GM18502 (cell line): ENCODE measurements around the gene NXN.
"Not testable (repeated sequence)": the region's sequence is repeated elsewhere in the genome, so short reads cannot be mapped to it uniquely, and the experiment has no call there.

ENCODE experiments used
- ATAC-seq: cut with Tn5 transposase; IDR thresholded peaks from one replicate; pipeline ENCODE4 v1.9.1; 2021; ENCODE audit warnings: mild to moderate bottlenecking; ENCODE audit not compliant: unreplicated experiment, poor library complexity

Gene NXN

DNA sequence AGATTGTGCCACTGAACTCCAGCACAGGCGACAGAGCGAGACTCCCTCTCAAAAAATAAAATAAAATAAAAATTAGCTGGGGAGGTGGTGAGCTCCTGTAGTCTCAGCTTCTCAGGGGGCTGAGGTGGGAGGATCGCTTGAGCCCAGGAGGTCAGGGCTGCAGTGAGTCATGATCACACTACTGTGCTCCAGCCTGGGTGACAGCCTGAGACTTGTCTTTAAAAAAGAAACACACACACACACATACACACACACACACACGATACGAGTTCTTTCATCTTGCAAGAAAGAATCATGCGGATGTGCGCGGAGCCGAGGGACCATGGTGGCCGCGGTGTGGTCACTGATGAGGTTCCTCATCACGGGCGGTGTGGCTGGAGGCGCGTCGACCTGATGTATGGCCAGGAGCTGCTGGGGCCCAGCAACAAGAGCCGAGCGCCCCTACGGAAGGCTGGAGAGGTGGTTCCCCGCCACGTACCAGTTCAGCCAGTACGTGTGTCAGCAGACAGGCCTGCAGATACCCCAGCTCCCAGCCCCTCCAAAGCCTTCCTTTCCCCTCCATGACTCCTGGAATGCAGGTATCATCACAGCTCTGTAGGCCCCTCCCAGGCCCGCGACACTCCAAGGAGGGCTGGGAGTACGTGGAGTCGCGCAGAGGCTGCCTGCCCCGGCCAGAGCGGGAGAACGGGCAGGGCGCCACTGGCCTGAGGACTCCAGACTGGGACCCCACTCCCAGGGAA lies 20.7 kb downstream of the NXN start:
- no peak for ATAC-seq

DNA sequence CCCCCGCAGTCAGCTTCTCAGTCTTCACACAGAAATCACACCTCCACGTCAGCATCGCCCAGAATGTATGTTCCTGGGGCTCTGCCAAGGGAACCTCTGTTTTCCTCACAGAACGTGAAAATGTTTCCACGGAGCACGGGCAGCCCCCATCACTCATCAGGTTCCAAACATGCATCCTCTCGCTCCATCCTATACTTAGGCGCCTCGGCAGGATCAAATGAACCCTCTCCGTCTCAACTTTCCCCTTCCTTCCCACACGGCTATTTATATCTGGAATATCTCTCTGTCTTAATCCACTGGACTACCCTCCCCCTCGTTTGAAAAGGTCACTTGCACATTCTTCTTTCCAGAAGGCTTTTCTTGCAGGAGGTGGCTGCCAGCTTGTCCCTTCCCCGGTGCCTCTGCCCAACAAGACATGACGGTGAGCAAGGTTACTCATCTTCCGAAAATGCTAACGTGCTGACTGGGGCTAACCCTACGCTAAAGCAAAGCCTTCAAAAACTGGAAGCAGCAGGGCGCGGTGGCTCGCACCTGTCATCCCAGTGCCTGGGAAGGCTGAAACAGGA lies 21.6 kb downstream of the NXN start:
- no peak for ATAC-seq

DNA sequence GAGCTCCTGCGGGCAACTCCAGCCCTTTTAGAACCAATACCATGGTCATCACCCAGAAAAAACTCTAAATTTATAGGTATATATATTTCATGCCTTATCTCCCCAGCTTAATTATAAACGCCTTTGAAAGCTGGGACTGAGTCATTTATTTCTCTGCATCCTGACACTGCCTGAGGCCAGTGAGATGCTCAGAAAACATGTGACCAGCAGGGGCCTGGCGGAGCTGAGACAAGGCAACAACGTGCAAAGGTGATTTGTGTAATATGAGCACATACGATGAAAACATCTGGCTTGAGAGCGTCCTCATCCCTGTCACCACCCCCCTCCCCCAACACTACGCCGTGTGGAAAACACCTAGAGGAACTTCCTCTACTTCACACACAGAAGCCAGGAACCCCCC lies 22.7 kb downstream of the NXN start:
- ATAC-seq: no peak

DNA sequence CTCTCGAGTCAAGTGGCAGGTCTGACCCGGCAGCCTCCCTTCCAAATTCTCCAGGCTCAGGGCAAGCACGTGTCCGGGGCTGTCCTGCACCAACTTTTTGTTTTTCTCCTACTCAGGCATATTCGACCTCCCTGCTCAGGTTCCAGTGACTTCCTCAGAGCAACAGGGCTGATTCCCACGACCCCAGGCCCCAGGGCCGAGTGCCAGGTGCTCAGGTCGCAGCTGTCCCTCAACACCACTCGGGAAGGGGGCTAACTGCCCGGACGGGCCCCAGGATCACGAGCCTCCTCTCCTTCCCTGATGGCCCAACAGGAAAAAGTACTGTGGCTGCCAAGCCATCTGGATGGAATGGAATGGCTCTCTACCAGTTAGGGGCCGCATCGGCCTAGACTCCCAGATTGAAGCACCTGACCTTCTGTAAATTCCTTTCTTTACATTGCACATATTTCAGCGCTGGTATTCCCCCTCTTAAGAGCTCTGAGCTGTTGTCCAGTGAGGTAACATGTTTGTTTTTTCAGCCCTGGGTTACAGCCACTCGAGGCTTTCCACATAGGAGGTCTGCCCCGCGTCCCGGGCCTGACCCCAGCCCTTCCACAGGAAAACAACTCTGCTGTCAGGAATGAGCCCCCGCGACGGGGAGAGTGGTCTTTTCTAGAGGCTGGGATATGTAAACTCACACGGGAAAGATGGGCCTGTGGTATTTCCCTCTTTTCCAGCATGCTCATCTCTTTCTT lies 25.0 kb downstream of the NXN start:
- no peak for ATAC-seq

DNA sequence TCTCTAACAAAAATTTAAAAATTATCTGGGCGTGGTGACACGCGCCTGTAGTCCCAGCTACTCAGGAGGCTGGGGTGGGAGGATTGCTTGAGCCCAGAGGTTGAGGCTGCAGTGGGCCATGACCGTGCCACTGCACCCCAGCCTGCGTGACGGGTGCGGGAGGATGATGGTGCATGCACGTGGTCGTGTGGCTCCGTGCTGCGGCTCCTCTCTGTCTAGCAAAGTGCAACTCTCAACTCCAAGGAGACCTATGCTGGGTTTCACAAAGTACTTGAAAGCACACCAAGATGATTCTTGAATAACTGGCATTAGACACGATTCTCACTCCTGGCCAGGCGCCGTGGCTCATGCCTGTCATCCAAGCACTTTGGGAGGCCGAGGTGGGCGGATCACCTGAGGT lies 25.8 kb downstream of the NXN start:
- ATAC-seq: no peak

DNA sequence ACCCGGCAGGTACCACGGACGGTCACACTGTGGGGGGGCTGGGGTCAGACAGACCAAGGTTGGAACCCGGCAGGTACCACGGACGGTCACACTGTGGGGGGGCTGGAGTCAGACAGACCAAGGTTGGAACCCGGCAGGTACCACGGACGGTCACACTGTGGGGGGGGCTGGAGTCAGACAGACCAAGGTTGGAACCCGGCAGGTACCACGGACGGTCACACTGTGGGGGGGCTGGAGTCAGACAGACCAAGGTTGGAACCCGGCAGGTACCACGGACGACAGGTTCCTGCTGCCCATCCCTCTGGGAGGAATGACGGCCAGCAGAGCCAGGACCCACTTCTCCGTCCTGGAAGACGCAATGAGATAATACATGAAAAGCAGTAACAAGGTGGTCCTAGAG lies 27.0 kb downstream of the NXN start:
- ATAC-seq: not testable (repeated sequence)

DNA sequence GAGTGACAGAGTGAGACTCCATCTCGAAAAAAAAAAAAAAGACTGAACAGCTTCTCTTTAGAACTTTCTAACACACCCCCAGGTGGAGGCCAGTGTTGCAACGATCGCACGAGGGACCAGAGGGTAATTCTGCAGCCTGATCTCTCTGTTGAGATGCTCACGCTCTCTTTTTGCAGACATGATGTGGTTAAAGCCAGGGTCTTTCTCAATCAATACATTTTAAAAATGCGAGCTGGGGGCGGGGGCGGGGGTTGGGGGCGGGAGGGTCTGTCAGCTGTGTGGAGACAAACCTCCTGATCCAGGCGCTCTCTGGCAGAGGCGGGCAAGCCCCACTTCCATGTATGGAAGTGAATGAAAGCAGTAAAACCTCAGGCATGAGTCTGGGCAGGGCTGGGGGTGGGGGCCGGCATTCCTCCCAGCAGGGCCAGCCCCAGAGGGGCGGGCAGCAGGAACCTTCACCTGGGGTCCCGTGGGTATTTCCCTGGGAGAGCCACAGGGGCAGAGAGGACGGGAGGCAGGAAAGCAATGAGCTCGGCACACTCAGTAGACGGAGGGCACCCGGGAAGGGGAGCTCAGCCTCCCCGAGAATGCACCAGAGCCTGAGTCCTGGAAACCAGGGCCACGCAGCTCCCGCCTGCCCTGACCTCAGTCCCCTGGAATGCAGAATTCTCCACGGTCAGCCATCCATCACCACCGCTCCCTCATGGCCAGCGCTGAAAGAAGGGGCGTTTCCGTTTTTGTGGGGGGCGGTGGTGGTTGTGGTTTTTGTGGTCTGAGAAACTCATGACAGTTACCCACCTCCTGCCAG lies 28.0 kb downstream of the NXN start:
- ATAC-seq: no peak

DNA sequence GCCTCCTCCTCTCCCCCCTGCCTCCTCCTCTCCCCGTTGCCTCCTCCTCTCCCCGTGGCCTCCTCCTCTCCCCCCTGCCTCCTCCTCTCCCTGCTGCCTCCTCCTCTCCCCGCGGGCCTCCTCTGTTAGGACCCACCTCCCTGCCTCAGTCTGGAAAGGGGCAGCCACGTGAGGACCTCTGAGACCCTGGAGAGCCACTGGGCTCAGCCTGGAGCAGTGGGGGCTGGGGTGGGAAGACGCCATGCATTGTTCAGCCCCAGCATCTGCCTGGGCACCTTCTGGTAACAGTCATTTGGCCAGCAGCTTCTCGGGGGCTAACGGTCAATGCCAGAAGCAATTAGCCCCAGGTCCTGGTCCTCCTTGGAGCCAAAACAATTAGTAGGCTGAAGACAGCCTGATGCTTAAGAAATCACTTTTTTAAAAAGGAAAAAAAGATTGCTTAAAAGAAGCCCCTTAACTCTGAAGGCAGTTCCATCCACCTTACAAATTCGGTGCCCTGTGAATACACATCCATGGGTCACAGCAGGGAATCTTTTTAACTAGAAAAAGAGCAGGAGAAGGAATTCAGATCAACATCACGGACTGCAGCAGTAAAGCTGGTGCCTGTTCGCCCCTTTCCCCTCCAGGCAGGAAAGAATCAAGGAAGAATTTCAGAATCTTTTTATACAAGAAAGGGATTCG lies 29.8 kb downstream of the NXN start:
- no peak for ATAC-seq

DNA sequence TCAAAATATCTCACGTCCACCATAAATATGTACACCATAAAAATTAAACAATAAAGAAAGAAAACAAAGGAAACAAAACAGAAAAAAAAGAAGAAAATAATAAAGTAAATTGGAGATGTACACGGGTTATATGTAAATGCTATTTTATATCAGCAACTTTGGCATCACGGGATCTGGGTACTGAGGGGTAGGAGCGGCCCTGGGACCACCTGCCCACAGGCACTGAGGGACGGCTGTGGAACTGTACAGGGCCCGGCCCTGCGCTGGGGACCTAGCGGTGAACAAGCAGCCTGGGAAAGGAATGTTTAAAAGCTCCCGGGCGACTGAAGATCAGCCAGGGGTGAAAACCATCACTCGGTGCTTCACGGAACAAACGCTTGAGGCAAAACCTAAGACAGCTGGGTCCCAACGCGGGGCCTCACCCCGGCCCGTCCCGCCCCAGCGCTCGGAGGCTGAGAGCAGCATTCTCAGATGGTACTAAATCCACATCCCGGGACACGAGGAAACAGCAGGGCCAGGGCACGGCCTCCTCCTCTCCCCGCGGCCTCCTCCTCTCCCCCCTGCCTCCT lies 31.2 kb downstream of the NXN start:
- no peak for ATAC-seq

DNA sequence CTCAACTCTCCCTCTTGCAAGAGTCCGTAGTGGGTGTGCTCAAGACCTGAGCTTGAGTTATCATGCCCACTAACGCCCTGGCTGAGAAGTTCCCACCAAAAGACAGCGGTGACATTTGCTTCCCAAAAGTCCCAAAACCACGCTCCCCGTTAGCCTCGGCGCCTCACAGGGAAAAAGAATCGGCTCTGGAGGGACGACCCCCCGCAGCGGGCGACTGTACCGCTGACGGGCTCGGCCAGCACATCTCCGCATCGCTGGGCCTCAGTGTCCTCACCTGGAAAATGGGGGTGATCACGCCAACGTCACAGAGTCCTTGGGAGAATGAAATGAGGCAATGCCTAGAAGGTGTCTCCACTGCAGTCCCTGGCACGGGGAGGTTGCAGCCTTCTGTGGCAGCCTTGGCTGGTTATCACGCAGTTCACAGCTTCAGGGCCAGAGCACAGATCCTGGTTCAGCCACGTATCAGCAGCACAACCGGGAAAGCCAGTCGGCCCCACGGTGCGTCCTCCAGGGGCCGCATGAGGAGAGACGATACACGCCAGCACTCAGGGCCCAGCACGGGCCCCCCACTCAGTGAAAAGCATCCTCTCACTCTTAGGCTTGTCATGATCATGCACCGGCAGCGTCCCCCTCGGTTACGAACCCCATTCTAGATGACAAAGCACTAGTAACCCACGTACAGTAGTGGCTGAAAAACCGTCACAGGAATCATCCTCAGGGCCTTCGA lies 32.9 kb downstream of the NXN start:
- ATAC-seq: no peak

DNA sequence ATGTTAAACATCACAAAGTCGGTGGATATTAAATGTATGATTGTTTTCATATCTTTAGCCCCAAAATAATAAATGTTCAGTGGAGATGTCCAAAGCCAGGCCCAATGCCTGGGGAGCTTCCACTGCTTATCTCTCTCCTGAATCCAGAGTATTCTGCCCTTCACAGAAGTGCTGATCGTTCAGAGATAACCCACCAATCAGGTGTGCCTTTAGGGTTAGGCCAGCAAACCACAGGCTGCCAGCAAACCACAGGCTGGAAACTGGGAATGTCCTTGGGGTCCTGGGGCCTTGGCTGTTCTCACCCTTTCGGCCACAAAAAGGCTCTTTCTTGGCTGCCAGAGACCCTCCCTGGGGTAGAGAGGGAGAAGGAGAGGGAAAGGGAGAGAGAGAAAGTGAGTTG lies 33.9 kb downstream of the NXN start:
- no peak for ATAC-seq

DNA sequence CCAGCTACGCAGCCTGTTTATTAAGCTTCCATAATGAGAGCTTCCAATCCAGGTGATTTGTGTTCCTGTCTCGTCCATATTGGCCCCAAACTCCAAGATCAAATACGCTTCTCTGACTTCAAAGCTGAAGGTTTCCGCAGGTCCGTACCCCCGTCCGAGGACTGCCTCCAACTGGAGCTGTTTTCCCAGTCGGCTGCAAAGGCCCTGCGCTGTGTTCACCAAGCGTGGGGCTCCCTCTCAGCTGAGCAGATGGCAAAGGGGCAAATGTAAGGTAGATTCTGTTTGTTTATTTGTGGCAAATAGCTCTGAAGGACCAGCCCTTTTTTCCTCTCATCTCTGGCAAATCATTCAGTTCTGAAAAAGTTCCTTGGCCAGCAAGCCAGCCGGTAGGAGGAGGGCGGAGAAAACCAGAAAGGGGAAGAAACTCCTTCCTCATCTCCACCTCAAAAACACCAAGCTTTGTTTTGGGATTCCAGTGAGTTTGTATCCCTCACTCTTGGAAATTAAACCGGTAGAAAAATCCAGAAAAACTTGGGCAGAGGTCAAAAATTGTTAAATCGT lies 35.2 kb downstream of the NXN start:
- ATAC-seq: no peak

DNA sequence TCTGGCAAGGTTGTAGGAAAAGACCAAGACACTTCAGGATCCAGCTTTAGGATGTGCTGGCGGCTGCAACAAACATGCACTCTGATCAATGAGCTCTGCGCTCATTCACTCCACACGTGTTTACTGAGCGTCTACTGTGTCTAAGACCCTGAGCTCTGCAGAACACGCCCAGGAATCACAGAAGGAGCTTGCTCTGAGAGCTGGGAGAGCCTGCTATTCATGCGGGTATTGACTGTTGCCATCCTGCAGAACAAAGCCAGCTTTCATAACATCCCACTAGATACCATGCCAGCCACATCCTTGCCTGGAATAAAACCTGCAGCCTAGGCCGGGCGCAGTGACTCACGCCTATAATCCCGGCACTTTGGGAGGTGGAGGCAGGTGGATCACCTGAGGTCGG lies 44.1 kb downstream of the NXN start:
- no peak for ATAC-seq

DNA sequence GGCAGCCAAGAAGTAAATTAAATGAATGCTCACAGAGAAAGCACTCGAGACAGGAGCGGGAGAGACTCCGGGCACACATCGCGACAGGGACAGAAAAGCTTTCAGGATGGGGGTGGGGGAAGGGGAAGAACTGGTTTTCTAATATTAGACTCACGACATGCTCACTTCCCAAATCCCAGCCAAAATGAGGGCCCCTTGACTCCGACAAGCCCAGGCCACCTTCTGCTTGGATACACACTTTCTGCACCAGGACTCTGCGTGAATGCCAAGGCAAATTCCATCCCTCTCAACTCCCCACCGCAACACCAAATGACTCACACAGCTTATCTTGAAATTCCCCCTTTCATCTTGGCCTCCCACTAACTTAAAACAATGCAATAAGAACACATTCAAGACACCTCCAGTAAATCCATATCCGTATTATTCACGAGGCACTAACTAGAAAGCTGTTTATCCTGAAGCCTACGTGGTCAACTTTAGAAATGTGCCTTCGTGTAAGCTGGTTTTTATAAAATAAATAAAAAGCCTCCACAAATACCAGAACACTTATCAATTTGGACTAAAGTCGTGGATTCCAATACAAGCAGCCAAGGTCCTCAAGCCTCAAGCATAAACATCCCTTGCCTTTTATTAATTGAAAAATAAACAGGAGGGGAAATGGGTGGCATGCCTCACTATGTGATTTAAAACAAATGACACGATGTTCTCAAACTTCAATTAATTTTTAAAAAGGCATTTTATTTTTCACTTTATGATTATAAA lies 46.1 kb downstream of the NXN start:
- ATAC-seq: no peak

DNA sequence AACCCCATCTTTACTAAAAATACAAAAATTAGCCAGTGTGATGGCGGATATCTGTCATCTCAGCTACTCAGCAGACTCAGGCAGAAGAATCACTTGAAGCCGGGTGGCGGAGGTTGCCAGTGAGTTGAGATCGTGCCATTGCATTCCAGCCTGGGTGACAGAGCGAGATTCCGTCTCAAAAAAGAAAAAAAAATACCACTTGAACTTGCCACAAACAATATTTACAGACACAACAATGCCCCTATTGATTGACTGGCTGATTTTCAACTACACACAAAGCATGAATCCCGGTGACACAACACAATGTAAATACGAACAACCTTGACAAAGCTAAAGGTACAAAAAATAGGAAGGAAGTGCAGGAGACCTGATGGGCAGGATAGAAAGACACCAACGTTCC lies 49.3 kb downstream of the NXN start:
- no peak for ATAC-seq

DNA sequence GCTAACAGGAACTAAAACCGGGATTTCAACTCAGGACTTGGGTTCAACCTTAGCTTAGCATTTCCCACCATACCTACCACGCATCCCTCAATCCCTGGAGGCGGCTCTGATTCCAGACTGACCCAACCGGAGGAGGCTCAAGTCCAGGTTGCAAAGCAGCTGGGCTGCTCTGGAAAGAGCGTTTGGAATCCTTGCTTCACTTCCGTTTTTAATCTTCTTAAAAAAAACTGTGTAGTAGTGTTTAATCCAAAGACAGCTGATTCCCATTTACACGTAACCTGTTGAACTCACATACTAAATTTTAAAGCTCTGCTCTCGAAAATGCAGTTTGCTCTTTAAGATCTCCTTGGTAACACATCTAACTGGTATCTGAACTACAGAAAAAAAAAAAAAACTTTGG lies 50.0 kb downstream of the NXN start:
- no peak for ATAC-seq

DNA sequence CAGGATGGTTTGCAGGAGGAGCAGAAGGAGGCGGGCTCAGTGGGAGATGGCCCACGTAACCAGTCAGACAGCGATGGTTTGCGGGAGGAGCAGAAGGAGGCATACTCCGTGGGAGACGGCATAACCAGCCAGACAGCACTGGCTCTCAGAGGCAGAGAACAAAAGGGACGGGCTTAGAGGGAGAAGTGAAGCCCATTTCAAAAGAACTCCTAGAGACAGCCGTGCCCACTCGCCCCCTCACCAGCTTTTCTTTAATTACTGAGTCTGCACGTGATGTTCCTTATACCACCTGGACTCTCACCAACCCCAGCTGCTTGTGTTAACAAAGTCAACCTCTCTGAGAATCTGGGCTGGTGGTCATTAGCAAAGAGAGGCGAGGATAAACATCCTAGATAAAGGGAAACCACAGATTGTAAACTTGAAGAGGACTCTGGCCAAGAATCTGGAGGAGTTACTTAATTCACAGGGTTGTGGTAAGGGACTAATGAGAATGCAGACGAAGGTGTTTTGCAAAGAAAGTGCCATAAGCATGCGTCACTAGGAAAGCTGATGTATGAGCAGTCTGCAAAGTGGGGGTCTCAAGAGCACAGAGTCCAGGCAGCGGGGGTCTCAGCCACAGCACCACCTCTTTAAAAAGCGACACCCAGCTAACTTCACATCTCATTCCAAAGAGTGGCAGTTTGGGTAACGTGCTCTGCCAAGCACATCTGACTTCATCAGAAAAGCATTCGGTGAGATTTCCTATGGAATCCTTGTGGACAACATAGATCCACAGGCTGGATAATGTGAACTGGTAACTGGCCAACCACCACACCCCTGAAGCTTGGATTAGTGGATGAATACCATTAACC lies 51.7 kb downstream of the NXN start:
- no peak for ATAC-seq

DNA sequence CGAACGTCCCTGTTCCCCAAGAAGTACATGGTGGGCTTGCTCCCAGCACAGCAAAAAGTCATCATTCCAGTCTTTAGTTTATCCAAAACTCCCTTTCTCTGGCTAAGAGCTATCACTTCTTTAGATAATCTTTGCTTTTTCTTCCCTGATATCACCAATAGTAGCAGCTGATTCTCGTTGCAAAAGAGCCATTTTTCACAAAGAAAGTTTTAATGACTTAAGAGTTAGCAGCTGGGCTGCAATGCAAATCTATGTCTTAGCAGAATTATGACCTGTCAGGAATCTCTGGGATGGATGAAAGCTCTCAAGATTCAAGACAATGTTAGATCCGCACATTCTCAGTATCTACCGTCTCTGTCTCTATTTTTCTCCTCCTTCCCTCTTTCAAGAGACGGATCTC lies 53.8 kb downstream of the NXN start:
- ATAC-seq: no peak
